Activated naive CD4-positive, alpha-beta T cell treated with anti-CD3 and anti-CD28 coated beads, Interleukin-2, amount 50 U/mL, for 24 hours (primary cell): ENCODE measurements around the gene AGPS.
"Not testable (repeated sequence)": the region's sequence is repeated elsewhere in the genome, so short reads cannot be mapped to it uniquely, and the experiment has no call there.

Experiments used
- H3K27ac Mint-ChIP-seq: one replicate; pipeline ENCODE4 v1.8.0; 2021; ENCODE audit warnings: mild to moderate bottlenecking, mixed read lengths
- H3K27me3 Mint-ChIP-seq: one replicate; pipeline ENCODE4 v1.8.0; 2021; ENCODE audit warnings: mixed read lengths
- H3K36me3 Mint-ChIP-seq: one replicate; pipeline ENCODE4 v1.8.0; 2021; ENCODE audit warnings: mixed read lengths
- H3K4me1 Mint-ChIP-seq: one replicate; pipeline ENCODE4 v1.8.0; 2021; ENCODE audit warnings: mixed read lengths
- H3K4me3 Mint-ChIP-seq: one replicate; pipeline ENCODE4 v1.8.0; 2021; ENCODE audit warnings: mild to moderate bottlenecking, mixed read lengths
- H3K9me3 Mint-ChIP-seq: one replicate; pipeline ENCODE4 v1.8.0; 2021; ENCODE audit warnings: mixed read lengths

AGPS gene

GRCh38 chr2:177538323-177538722, 145.8 kb downstream of the AGPS start:
- Mint-ChIP-seq H3K27ac (no peak overlapping the region), H3K36me3 (peaks cover 2% of the 10 kb centered on the region), H3K9me3 (no peaks in the 10 kb centered on the region), H3K27me3 (no peaks in the 10 kb centered on the region), H3K4me1 (no peaks in the 10 kb centered on the region), H3K4me3 (no peak overlapping the region)

- Mint-ChIP-seq H3K9me3 (no peaks in the 10 kb centered on the region), H3K4me3 (no peak overlapping the region), H3K27ac (no peak overlapping the region), H3K4me1 (no peaks in the 10 kb centered on the region), H3K36me3 (peaks cover 2% of the 10 kb centered on the region), H3K27me3 (no peaks in the 10 kb centered on the region)
Observed at GRCh38 chr2:177540283-177540682, 147.7 kb downstream of the AGPS start.

DNA sequence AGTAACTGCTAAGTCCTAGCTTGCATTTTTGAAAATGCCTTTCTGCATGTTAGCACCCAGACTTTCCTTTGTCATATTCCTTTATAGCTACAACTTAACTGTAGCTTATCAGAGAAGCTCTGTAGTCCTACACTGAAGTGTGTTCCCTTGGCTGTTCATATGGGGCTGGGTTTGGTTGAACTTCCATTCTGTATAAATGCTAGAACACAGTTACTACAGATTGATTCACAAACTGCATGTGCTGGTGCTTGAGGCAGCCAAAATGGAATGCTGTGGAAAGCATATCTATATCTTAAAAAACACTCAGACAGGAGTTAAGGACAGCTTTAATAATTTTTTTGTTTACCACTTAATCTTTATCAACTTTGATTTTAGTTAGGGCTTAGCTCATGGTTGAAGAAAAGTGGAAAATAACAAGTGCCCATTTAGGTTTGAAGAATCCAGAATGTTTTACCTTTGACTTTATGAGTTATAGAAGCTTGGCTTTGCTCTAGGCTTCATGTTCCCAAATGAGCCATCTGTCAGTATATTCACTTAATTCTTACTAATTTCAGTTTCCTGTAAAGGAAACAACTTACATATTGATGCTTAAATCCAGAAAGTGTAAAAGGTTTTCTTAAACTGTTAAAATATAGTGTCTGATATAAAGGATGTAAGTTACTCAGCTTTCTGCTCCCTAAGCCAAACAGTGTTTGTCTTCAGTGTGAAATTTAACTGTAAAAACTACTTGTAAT, 148.9 kb downstream of the AGPS start:
- H3K9me3 Mint-ChIP-seq, result no peaks in the 10 kb centered on the region
- H3K36me3 Mint-ChIP-seq, result peaks cover 4% of the 10 kb centered on the region
- H3K4me3 Mint-ChIP-seq, result no peak overlapping the region
- H3K27ac Mint-ChIP-seq, result no peak overlapping the region
- no peaks in the 10 kb centered on the region for H3K27me3 Mint-ChIP-seq
- no peaks in the 10 kb centered on the region for H3K4me1 Mint-ChIP-seq

GRCh38 chr2:177542396-177542795, 149.8 kb downstream of the AGPS start:
- no peak overlapping the region for H3K4me3 Mint-ChIP-seq
- H3K4me1 Mint-ChIP-seq, result no peaks in the 10 kb centered on the region
- H3K9me3 Mint-ChIP-seq, result no peaks in the 10 kb centered on the region
- H3K27ac Mint-ChIP-seq, result no peak overlapping the region
- no peaks in the 10 kb centered on the region for H3K27me3 Mint-ChIP-seq
- H3K36me3 Mint-ChIP-seq, result peaks cover 4% of the 10 kb centered on the region

- H3K9me3 Mint-ChIP-seq, result no peaks in the 10 kb centered on the region
- H3K27me3 Mint-ChIP-seq, result no peaks in the 10 kb centered on the region
- H3K4me3 Mint-ChIP-seq, result no peak overlapping the region
- H3K27ac Mint-ChIP-seq, result peak overlapping the region; percentile 21
- H3K4me1 Mint-ChIP-seq, result no peaks in the 10 kb centered on the region
- peaks cover 4% of the 10 kb centered on the region for H3K36me3 Mint-ChIP-seq
Observed at GRCh38 chr2:177543007-177543760, 150.6 kb downstream of the AGPS start.

- Mint-ChIP-seq H3K9me3 (no peaks in the 10 kb centered on the region), H3K4me1 (no peaks in the 10 kb centered on the region), H3K27me3 (no peaks in the 10 kb centered on the region), H3K36me3 (peaks cover 2% of the 10 kb centered on the region), H3K4me3 (no peak overlapping the region), H3K27ac (no peak overlapping the region)
Observed at GRCh38 chr2:177545143-177545542, 152.6 kb downstream of the AGPS start.

DNA sequence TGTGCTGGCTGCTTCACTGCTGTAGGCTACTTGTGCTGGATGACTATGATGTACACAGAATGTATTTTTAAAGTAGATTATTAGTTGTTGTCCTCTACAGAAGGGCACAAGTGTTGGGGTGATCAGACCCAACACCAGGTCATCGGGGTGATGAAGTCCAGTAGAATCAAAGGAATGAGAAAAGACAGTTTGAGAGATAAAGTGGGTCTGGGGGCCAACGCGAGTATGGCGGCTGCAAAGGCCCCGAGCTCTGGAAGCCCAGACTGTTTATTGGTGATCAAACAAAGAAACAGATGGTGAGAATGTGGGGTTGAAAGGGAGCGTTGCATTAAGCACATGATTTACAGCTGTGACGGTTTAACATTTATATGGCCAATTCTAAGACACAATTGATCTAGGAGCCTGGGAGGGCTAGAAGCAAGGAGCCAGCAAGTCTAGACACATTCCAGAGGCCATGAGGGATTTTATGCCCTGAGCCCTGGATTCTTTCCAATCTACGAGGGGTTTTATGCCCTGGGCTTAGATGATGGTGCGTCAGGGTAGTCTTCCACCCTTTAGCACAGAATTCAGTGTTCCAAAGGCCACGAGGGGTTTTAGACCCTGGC, 153.5 kb downstream of the AGPS start:
- Mint-ChIP-seq H3K36me3 (peaks cover 2% of the 10 kb centered on the region), H3K4me1 (no peaks in the 10 kb centered on the region), H3K27me3 (no peaks in the 10 kb centered on the region), H3K4me3 (no peak overlapping the region), H3K9me3 (peaks cover 5% of the 10 kb centered on the region), H3K27ac (no peak overlapping the region)

DNA sequence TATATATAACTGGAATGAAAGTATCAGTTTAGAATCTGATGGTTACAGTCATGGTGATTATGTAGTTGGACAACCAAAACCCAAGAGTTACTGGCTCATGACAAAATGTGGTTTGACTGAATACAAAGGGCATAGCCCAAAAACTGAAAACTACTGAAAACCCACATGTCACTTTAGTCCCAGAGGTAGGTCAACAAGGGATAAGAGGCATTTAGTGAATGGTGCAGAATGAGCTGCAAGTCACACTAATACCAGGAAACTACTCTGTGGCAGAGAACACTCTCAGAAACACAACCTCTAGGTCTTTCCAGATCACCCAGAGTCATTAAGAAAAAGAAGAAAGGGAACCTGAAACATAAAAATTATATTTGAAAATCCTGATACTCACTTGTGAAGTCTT, 154.5 kb downstream of the AGPS start:
- no peaks in the 10 kb centered on the region for H3K4me1 Mint-ChIP-seq

GRCh38 chr2:177547772-177548171, 155.2 kb downstream of the AGPS start:
- no peaks in the 10 kb centered on the region for H3K4me1 Mint-ChIP-seq
- H3K36me3 Mint-ChIP-seq, result peaks cover 2% of the 10 kb centered on the region
- no peaks in the 10 kb centered on the region for H3K27me3 Mint-ChIP-seq
- H3K4me3 Mint-ChIP-seq, result no peak overlapping the region
- H3K9me3 Mint-ChIP-seq, result peaks cover 5% of the 10 kb centered on the region
- H3K27ac Mint-ChIP-seq, result no peak overlapping the region

More for the DNA sequence above, 154.5 kb downstream of the AGPS start:
- no peak overlapping the region for H3K4me3 Mint-ChIP-seq
- H3K27me3 Mint-ChIP-seq, result no peaks in the 10 kb centered on the region
- no peak overlapping the region for H3K27ac Mint-ChIP-seq
- peaks cover 2% of the 10 kb centered on the region for H3K36me3 Mint-ChIP-seq
- peaks cover 5% of the 10 kb centered on the region for H3K9me3 Mint-ChIP-seq

DNA sequence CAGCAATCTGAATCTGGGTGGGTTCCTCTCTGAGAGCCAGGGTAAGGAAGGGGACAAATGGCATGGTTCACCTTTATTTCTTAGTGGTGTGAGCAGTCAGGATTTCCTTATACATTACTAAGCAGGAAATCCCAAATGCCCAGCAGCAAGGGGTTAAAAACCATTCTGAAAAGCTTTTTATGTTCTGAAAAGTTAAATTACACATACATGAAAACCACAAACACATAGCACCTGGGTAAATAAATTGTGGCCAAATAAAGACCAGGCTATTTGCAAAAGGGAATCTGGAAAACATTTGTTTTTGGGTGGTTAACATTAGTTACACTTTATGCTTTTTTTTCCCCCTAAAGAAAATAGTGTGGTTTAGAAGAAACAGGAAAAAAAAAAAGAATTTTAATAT, 156.1 kb downstream of the AGPS start:
- H3K27me3 Mint-ChIP-seq, result no peaks in the 10 kb centered on the region
- H3K9me3 Mint-ChIP-seq, result peaks cover 5% of the 10 kb centered on the region
- H3K36me3 Mint-ChIP-seq, result peaks cover 2% of the 10 kb centered on the region
- H3K27ac Mint-ChIP-seq, result no peak overlapping the region
- no peak overlapping the region for H3K4me3 Mint-ChIP-seq
- peaks cover 8% of the 10 kb centered on the region for H3K4me1 Mint-ChIP-seq

DNA sequence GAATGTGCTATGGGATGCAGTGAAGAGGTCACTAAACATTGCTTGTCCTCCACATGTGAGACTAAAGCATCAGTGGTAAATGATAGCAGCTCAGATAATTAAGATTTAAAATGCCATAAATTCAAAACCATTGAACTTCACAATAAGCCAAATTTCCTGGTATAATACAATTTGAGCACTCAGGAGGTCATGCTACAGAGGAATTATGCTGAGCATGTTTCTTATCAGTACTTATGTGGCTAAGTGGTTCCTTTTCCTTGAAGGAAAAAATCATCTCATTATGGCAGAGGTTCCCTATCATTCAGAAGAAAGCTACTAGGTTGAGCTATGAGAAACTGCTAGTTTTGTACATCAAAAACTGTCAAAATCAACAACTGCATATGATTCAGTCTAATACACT, 156.6 kb downstream of the AGPS start:
- Mint-ChIP-seq H3K27me3 (no peaks in the 10 kb centered on the region), H3K4me1 (peaks cover 10% of the 10 kb centered on the region), H3K9me3 (peaks cover 5% of the 10 kb centered on the region), H3K27ac (no peak overlapping the region), H3K36me3 (peaks cover 2% of the 10 kb centered on the region), H3K4me3 (no peak overlapping the region)

GRCh38 chr2:177550264-177551200, 158.0 kb downstream of the AGPS start:
- Mint-ChIP-seq H3K27ac (no peak overlapping the region), H3K4me1 (peaks cover 10% of the 10 kb centered on the region), H3K4me3 (no peak overlapping the region), H3K9me3 (peaks cover 5% of the 10 kb centered on the region), H3K27me3 (no peaks in the 10 kb centered on the region), H3K36me3 (peaks cover 2% of the 10 kb centered on the region)

- not testable (repeated sequence) for H3K27me3 Mint-ChIP-seq, H3K36me3 Mint-ChIP-seq, H3K9me3 Mint-ChIP-seq, H3K27ac Mint-ChIP-seq
- peaks cover 10% of the 10 kb centered on the region for H3K4me1 Mint-ChIP-seq
- peak overlapping the region; percentile 45 for H3K4me3 Mint-ChIP-seq
Observed at GRCh38 chr2:177551360-177551759, 158.8 kb downstream of the AGPS start.

GRCh38 chr2:177551989-177552421, 159.4 kb downstream of the AGPS start:
- Mint-ChIP-seq H3K36me3 (no peaks in the 10 kb centered on the region), H3K27me3 (no peaks in the 10 kb centered on the region), H3K9me3 (peaks cover 5% of the 10 kb centered on the region), H3K4me1 (peaks cover 10% of the 10 kb centered on the region), H3K27ac (no peak overlapping the region), H3K4me3 (peak overlapping the region; percentile 96)
